Stimulated activated CD4-positive, alpha-beta T cell treated with anti-CD3 and anti-CD28 coated beads, Interleukin-15, amount 100 ng/mL, for 1 hour (primary cell): Measurements from ENCODE around the gene PCDH19.
A peak's percentile ranks its signal among the peaks of the same experiment; 100 is the strongest.
"Not testable (repeated sequence)": the region's sequence is repeated elsewhere in the genome, so short reads cannot be mapped to it uniquely, and the experiment has no call there.

Source experiments
- DNase-seq, 2 donors: peaks; one replicate each; pipeline ENCODE4 v3.0.0-alpha.2; 2020; ENCODE audit warnings: low read depth in 1 of 2, low spot score in 1 of 2

The PCDH19 gene, protein sequence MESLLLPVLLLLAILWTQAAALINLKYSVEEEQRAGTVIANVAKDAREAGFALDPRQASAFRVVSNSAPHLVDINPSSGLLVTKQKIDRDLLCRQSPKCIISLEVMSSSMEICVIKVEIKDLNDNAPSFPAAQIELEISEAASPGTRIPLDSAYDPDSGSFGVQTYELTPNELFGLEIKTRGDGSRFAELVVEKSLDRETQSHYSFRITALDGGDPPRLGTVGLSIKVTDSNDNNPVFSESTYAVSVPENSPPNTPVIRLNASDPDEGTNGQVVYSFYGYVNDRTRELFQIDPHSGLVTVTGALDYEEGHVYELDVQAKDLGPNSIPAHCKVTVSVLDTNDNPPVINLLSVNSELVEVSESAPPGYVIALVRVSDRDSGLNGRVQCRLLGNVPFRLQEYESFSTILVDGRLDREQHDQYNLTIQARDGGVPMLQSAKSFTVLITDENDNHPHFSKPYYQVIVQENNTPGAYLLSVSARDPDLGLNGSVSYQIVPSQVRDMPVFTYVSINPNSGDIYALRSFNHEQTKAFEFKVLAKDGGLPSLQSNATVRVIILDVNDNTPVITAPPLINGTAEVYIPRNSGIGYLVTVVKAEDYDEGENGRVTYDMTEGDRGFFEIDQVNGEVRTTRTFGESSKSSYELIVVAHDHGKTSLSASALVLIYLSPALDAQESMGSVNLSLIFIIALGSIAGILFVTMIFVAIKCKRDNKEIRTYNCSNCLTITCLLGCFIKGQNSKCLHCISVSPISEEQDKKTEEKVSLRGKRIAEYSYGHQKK (N-terminal part only)

DNA sequence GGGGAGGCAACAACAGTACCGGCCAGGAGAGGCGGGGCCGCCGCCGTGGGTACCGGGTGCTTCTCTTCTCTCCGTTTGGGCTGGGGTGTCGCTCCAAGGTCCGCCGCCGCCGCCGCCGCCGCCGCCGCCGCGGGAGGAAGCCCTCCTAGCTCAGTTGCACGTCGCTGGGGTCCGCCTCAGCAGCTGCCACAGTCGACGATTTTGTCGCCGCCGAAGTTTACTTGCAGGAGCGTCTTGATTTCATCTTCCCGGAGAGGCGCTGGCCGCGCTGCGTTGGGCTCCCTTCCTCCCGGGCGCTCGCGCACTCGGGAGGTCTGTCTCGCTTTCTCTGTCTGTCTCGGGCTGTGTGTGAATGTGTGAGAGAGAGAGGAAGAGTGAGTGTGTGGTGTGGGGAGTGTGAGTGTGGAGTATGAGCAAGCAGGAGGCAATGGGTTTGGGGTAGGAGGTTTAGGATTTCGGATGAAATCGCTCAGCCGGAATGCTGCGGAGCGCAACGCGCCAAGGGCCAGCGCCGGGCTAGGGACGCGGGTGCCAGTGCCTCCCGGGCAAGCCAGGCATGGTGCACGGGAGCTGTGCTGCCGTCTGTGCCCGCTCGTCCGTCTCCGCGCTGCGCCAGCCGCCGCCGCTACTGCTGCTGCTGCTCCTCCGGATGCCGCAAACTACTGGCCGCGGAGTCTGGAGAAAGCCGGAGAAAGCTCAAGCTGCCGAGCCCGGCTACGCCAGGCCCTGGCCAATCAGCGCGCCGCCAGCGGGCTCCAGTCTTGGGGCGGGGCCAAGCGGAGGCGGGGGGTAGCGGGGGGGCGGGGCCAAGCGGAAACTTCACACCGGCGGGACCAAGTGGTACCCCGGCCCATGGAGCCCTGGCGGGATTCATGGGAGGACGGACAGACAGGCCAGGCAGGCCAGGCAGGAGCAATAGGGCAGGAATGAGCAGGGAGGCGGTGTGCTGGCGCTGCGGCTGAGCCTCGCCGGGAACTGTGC is at the start of gene PCDH19:
Gene PCDH19 (minus strand): TSS at position 664 of the 981 bp plus-strand sequence. CDS start 1,676 bp downstream, outside the sequence.
- peak in 1 of 2 donors; percentile 21 for DNase-seq

DNA sequence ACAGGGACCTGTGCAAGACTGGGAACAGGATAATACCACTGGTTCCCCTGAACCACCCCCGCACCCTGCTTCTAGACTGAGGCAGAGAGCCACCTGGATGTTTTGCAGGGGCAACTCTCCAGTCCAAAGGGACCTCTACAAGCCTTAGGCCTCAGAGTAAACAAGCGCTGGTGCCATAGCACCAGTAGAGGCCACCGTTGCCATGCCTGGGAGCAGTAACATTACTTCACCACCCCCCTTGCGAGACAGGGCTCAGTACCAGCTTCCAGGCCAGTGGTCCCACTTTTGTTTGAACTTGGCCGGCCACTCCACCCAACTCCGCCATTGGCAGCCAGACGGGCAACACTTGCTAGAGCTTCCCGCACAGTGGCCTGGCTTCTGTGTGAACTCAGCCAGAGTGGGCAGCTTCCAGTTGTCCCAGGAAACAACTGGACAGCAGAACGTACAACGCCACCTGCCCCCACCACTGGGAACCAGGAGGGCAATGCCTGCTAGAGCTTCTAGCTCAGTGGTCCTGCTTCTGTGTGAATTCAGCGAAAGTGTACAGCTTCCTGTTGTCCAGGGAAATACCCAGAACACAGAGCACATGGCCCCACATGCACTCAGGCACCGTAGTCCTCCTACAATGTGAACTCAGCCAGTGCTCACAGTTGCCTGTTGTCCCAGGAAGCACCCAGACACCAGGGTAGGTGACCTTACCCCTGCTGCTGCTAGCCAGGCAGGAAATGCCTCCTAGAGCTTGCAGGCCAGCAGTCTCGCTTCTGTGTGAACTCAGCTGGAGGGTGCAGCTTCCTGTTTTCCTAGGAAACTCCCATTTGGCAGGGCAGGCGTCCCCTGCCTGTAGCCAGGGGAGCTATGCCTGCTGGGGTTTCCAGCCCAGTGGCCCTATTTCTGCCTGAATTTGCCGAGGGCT is 39.9 kb upstream of the PCDH19 start:
- DNase-seq: no peak

DNA sequence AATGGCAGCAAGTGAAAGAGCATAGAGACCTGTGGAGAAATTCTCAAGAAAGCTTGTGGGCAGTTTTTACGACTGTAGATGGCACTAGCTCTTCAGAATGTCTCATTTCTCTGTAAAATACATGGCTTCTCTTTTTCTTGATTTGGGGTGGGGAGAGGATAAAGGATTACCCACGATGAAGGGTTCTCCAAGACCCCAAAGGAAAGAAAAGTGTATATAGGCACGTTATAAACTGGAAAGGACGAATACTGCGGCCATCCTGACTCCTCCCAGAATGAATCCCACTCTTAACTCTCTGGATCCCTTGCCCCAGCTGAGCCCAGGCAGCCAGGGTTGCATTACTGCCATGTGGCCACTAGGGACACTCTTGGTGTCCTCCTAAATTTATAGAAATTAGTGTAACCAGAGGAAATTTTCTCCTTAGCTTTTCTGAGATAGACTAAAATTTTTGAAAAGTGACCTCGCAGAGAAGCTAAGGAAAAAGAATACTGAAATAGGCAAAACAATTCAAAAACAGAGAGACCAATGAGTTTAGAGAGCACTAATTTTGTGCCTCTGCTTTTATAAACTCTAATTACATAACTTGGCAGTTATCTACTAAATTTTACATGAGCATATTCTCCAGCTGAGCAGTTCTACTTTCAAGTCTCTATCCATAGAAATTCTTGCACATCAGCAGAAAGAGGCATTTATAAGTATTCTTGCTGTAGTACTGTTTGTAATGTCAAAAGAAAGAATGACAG is 37.8 kb upstream of the PCDH19 start:
- DNase-seq: no peak

DNA sequence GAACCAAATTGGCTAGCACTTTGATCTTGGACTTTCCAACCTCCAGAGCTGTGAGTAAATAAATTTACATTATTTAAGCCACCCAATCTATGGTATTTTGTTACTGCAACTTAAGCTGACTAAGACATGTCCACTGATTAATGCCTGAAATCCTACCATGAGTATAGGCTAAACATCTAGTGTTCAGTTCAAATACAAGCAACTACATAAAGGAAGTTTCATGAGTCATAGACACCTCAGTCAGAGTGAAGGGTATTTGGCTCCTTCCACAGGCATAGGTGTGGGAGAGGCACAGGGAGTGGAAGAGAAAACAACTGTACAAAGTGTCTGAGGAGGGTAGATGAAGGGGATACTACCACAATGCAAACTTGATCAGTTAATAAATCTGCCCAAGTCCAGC is 35.5 kb upstream of the PCDH19 start:
- DNase-seq: no peak

DNA sequence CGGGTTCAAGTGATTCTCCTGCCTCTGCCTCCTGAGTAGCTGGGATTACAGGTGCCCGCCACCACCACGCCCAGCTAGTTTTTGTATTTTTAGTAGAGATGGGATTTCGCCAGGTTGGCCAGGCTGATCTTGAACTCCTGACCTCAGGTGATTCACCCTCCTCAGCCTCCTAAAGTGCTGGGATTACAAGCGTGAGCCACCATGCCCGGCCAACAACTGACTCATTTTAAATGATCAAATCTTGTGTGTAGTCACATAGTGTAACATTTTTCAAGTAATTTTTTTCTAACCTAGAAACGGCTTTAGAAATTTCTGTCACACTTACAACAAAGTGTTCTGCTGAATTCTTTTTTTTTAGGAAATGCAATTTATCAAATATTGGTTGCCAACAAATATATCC is 31.2 kb upstream of the PCDH19 start:
- DNase-seq: not testable (repeated sequence)

DNA sequence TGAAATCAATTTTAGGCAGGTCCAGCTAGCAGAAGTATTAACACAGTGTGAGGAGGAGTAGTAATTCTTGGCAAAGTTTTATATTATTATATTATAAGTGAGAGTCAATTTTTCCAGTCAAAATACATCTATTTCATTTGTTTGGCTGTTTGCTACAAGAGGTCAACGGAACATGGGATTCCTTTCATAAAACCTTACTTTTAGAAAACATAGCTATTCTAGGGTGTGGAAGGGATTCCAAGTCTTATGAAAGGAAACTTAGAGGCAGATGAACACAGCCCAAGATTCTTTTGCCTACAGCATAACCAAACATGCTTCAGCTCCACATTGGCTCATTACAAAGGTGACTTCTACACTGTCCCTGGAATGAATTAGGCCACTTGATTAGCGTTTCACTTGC is 29.9 kb upstream of the PCDH19 start:
- no peak for DNase-seq

DNA sequence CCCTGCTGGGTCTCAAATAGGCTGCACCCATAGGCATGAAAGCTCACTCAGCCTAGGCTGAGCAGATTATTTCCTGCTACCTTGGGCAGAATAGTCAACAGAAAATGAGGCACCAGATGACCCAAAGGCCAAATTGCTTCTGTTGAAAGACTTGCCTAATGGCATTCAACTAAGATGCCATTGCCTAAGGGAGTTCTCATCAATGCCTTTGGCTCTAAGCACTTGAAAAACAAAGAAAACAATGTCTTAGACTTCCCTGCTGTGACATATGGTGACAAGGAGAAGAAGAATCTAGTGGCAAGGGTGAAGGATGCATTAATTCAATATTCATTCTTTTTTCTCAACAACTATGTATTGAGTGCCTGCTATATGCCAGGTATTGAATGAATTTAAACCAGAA is 25.7 kb upstream of the PCDH19 start:
- DNase-seq: no peak

DNA sequence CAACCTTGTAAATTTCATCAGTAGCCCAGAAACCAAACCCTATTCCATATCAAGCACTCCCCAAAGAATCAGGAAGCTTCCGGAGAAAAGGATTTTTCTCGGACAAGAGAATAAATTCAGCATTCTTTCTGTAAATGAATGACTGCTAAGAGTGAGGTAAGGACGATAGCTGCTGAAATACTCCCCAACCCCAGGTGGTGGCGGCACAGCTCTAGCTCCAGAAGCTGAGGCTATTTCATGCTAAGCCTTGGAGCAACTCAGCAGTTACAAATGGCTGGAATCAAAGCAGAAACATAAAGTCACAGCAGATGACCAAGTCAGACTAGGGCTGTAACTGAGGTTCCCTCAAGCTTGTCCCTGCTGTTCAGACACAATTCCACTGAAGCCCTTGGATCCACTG is 13.9 kb upstream of the PCDH19 start:
- no peak for DNase-seq

DNA sequence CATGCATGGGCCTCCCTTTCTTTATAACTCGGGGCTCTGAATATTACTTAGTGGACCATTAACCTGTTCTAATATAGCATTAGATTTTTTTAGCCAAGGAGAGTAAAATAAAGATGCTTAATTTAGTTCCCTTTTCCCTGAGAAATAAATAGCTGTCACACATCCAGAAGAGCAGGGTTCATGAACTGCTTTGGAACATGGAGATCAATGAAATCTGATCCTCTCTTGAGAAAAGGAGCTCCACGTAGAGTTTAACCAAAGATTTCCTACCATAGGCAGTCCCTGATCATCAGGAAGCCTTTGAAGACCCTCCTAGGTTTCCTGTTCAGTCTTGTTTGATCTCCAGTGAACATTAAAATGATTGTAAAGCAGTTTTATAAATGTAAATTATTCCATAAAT is 8.5 kb upstream of the PCDH19 start:
- no peak for DNase-seq

DNA sequence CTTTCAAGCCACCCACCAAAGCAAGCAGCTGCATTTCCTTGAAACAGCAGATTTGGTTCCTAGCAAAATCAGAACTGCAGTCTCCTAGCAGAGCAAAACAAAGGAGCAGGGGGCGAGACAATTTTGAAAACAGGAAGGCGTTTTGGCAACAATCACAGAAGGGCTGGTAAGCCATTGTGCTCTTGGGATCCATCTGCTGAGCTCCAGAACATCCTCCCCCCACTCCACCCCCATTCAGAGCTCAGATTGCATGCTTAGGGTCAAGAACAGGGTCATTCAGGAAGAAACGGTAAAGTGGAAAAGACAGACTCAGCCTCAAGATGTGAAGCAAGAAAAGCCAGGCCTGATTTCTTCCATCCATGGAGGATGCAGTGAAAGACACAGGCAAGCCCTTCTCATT is 7.6 kb upstream of the PCDH19 start:
- DNase-seq: no peak

DNA sequence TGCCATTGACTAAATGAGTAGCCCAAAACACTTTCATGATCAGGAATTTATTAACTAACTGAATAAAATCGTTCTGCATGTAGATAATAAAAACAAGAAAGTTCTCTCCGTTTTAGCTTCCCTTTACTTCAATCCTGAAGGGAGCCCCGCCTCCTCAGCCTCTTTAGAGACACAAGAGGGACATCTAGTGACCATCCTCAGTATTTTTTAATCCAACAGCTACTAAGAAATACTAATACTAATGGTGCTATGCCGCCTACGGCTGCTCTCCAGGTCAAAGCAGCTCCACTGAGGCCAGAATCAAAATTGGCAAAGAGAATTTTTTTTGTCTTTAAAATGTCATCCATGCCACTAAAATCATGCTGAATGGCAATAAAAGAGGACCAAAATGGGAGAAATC is 3.2 kb upstream of the PCDH19 start:
- DNase-seq: no peak

DNA sequence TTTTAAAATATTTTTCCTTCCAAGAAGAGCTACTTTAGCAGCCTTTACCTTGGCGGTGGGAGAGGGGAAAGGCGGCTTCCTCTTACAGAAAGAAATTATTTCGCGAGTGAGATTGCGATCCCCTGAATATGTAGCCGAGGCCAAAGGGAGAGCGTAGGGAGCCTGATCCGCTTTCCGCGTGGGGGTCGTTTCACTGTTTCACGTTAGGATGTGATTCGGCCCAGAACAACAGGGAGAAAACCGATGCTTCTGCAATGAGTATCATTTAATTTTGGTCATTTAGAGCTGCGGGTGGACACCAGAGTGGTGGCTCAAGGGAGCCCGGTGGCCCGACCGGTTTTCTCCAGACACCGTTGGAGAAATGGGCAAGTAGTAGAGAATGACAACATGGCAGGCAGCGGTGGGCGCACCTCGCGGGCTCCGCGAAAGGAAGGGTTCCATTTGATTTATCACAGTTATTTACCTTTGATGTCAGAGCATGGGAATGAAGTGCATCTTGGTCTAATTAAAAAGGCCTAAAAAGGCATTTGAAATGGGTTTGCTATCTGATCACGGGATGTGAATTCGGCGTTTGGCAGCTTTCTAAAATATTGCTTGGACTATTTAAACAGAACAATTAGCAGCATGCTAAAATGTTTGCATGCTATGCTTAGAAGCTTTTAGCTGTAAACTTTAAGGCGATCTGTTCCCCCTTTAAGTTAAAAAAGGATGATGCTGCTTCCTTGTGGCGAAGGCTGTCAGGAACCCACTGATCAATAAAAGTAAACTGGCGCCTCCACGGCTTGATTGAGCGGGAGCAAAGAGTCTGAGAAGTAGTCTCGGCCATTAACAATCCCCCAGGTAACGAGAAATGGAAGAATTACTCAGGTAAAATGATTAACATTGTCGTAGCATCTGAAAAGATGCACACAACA is 2.0 kb upstream of the PCDH19 start:
- DNase-seq: no peak

DNA sequence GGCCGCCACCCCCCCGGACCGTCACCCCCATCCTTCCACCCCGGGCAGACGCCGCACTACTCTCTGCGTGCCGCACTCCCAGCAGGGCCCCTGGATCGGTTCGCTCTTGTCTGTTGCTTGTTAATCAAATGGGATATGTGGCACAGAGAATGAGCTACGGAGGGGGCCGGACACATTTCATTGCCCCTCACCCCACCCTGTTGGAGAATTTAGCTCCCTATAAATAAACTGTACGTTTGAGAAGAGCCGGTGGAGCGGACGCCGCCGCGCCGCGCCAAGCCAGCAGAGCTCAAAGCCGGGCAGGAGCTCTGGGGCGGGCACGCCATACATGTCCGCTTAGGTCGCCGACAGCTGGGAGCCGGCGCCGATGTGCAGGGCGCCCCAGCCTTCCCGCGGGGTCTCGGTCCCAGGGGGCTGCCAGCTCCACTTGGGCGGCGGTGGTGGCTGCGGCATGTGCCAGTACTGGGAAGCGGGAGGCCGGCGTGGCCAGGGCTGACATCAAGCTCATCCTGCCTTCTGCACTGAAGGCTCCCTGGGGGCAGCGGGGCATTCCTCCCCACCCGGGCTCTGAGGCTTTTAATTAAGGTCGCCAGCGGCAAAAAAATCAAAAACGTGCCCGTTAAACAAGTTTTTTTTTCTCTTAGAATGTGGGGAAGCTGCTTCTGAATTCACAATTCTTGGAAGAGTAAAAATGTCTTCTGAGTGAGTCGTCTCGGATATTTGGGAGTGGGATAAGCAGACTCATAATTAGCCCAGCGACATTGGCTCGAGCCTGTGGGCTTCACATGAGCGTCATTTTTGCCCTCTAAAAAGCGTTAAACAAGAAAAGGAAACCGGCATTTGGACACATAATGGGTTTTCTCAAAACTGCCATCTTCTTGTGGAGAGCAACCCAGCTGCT is 1.1 kb upstream of the PCDH19 start:
- no peak for DNase-seq

DNA sequence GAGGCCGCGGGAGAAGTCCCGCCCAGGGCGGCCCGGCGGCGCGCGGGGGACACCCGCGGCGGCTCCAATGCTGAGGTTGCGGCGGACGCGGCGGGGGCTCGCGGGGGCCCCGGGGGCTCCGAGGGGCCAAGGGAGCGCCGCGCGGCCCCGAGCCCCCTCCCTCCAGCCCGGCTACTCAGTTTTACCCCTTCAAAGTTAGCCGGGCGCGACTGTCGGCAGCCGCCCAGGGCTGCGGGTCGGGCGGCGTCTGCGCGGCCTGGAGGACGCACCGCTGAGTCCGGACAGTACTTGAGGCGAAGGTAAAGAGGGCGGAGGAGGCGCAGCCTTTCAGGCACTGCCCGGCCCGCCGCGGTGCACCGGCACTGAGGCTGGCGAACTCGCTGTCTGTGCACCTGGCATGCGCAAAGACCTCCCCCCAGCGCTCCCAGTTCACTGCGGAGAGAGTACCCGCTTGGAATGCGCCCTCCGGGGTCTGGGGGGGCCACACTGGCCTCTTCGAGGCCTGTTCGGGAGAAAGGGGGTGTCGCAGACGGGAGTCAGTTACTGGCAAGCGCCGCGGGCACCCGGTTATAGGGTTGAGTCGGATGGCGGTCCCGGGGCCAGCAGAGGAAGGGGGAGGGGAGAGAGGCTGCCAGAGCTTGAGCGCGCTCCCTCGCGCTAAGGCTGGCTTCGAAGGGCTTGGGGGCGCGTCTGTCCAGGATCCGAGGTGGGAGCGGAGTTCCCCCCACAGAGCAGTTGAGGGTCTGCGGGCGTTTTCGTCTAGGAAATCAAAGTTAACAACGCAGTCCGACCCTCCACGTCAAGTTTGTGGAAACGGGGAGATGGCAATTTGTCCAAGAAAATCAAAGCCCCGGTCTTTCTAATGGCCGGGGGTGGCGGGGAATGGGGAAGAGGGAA is 1.1 kb downstream of the PCDH19 start:
- DNase-seq: no peak

DNA sequence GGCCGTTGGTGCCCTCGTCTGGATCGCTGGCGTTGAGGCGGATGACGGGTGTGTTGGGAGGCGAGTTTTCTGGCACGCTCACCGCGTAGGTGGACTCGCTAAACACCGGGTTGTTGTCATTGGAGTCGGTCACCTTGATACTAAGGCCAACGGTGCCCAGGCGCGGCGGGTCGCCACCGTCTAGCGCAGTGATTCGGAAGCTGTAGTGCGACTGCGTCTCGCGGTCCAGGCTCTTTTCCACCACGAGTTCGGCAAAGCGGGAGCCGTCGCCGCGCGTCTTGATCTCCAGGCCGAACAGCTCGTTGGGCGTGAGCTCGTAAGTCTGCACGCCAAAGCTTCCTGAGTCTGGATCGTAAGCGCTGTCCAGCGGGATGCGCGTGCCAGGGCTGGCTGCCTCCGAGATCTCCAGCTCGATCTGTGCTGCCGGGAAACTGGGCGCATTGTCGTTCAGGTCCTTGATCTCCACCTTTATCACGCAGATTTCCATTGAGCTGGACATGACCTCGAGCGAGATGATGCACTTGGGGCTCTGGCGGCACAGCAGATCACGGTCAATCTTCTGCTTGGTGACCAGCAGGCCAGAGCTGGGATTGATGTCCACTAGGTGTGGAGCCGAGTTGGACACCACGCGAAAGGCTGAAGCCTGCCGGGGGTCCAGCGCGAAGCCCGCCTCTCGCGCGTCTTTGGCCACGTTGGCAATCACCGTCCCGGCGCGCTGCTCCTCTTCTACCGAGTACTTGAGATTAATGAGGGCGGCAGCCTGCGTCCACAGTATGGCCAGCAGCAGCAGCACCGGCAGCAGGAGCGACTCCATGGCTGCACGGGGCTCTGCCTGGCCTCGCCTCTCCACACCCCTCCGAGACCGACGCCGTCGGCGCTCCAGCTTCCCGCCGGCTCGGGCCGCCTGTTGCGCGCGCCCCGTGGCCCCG is 2.0 kb downstream of the PCDH19 start:
- no peak for DNase-seq
